ENCODE data around the gene CEBPZ.
"Not testable (repeated sequence)": the region's sequence is repeated elsewhere in the genome, so short reads cannot be mapped to it uniquely, and the experiment has no call there.

The CEBPZ gene, protein sequence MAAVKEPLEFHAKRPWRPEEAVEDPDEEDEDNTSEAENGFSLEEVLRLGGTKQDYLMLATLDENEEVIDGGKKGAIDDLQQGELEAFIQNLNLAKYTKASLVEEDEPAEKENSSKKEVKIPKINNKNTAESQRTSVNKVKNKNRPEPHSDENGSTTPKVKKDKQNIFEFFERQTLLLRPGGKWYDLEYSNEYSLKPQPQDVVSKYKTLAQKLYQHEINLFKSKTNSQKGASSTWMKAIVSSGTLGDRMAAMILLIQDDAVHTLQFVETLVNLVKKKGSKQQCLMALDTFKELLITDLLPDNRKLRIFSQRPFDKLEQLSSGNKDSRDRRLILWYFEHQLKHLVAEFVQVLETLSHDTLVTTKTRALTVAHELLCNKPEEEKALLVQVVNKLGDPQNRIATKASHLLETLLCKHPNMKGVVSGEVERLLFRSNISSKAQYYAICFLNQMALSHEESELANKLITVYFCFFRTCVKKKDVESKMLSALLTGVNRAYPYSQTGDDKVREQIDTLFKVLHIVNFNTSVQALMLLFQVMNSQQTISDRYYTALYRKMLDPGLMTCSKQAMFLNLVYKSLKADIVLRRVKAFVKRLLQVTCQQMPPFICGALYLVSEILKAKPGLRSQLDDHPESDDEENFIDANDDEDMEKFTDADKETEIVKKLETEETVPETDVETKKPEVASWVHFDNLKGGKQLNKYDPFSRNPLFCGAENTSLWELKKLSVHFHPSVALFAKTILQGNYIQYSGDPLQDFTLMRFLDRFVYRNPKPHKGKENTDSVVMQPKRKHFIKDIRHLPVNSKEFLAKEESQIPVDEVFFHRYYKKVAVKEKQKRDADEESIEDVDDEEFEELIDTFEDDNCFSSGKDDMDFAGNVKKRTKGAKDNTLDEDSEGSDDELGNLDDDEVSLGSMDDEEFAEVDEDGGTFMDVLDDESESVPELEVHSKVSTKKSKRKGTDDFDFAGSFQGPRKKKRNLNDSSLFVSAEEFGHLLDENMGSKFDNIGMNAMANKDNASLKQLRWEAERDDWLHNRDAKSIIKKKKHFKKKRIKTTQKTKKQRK

DNA sequence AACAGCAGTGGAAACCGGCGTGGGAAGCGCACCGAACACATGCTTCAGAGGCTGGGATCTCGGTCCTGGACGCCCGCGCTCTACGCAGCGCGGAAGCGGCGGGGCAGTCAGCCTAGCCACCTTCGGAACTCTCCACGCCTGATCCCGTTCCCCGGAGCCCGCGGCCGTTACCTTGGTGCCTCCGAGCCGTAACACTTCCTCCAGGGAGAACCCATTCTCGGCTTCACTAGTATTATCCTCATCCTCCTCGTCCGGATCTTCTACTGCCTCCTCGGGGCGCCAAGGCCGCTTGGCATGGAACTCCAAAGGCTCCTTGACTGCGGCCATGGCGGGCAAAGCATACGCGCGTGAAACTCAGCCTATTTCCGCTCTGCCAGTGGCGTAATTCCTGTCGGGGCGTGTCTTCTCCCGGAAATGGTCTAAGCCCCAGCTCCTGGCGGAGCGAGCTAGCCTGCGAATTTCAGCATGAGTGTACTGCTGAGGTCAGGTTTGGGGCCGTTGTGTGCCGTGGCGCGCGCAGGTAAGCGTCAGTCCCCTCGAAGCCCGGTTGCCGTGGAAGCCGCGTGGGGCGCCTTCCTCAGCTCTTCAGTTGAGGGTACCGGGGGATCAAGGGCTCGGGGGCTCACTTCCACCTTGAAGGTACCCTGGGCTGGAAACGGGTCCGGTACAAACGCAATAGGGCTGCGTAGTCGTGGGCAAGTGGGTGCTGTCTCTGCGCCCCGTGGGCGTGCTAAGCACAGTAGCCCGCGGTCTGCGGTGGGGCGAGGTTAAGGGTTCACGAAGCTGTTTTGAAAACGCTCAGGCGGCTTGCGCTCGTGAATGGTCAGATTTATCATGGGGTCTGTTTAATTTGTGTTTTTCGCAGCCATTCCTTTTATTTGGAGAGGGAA, at the start of gene CEBPZ, which contains the start of gene NDUFAF7:
TSS of gene CEBPZ (minus strand) at position 356 of the 890 bp plus-strand sequence. CDS start at position 327, 29 bp downstream.
TSS of gene NDUFAF7 (plus strand) at position 418 of the 890 bp plus-strand sequence. CDS start at position 466, 48 bp downstream.
- peak; percentile 87 for DNase-seq (ENCODE audit: low read depth)

DNA sequence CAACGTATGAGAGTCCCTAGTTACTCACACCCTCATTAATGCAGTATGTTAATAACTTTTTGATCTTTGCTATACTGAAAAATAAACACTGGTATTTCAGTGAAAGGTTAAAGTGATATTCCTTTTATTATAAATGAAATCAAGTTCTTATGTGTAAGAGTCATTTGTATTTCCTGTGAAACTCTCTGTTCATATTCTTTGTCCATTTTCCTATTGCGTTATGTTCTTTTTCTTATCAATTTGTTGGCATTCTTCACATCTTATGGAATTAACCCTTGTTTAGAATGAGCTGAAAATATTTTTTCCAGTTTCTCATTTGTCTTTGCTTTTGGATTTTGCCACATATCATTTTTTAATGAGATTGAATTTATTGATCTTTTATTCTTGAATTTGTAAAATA, 44.9 kb upstream of the CEBPZ start:
- no peak for DNase-seq (ENCODE audit: low read depth)

DNA sequence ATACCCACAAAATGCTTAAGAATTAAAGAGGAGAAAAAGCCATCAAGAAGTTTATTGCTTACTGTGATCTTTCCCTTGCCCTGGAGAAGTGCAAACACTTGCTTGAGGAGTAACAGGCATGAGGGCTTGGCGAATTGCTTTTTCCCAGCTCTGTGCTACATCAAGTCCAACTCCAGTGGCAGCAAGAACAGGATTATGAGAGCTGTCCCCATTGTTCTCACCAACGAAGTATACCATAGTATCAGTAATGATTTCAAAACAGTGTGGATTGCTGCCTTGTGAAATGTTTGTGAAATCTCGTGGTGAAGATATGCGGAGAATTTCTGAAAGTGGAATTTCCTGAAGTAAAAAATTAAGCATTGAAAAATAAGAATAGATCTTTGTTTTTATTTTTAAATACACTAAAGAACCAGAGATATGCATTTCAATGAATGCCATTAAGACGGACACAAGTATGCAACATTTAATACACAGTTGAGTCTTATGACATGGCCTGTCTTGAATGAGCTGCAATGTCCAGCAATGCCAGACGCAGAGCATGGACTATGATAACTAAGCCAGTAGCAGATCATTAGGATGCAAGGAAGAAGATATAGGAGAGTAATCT, 43.1 kb upstream of the CEBPZ start:
- peak; percentile 48 for DNase-seq (ENCODE audit: low read depth)

DNA sequence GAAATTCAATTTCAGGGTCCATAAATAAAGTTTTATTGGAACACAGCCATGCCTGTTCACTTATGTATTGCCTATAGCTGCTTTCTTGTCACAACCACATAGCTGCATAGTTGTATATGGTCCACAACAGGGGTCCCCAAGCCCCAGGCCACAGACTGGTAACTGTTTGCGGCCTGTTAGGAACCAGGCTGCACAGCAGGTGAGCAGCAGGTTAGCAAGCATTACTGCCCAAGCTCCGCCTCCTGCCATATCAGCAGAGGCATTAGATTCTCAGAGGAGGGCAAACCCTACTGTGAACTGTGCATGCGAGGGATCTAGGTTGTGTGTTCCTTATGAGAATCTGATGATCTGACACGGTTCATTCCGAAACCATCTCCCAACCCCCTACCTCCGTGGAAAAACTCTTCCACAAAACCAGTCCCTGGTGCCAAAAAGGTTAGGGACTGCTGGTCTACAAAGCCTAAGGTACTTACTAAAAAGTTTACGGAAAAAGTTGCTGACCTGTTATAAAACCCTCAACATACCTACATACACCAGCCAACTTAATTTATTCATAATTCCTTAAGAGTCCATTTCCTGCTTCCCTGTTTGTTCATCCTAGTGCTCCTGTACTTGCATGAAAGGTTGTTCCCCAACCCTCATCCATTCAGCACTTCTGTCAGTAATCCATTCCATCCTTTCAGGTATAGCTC, 40.1 kb upstream of the CEBPZ start:
- DNase-seq (ENCODE audit: low read depth): no peak

GRCh38 chr2:37268111-37268510, 36.7 kb upstream of the CEBPZ start:
- DNase-seq (ENCODE audit: low read depth): no peak

DNA sequence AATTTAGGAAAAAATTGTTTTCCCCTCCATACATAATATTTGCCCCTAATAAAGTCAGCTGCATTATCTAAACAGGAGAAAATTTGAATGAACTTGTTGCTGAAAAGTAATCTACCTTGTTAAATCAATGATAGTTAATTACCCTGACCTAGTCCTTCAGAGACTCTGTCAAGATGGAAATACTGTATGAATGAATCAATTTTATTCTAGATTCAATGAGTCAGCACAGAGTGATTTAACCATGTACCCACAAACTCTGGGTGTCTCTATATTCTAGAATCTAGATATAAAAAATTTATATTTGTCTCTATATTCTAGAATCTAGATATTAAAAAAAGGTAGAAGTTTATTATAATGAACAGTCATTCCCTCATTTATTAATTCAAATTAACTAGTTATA, 36.3 kb upstream of the CEBPZ start:
- no peak for DNase-seq (ENCODE audit: low read depth)

- no peak for DNase-seq (ENCODE audit: low read depth)
Observed at GRCh38 chr2:37263839-37264238, 32.4 kb upstream of the CEBPZ start.

- no peak for DNase-seq (ENCODE audit: low read depth)
Observed at GRCh38 chr2:37262522-37262921, 31.1 kb upstream of the CEBPZ start.

GRCh38 chr2:37250869-37251740, 19.7 kb upstream of the CEBPZ start:
- DNase-seq (ENCODE audit: low read depth): no peak

DNA sequence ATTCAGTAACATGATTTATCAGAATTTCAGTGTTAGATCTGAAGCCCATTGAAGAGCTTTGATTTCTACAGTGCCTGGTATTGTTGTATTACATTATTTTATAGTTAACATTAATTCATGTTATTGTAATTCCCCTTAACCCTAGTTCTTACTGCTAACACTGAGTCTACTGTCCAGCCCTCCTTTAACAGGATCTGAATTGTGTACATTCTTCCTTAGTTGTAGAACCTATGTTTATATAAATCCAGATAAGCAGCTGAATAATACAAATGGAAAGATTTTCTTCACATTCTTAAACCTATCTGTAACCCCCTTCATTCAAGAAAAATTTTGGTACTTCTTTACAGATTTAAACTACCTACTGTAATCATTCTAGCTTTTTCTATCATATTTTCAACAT, 14.8 kb upstream of the CEBPZ start:
- DNase-seq (ENCODE audit: low read depth): no peak

DNA sequence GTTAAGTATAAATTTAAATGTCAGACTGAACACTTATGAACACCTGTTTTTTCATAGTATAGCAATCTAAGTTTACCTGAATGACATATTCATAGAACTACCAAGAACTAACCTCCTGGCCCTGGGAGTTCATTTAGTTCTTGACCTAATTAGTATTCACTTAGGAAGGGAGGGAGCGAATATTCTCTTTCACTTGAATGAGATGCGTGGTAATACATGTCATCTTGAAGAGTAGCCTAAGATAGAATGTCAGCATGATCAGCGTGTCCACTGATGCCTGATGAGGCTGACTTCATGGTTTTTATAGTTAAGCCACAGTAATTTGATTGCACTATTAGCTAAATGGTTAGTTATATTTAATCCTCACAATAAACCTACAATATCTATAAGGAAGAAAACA, 13.4 kb upstream of the CEBPZ start:
- DNase-seq (ENCODE audit: low read depth): no peak

- no peak for DNase-seq (ENCODE audit: low read depth)
Observed at GRCh38 chr2:37244017-37244416, 12.6 kb upstream of the CEBPZ start.

- DNase-seq (ENCODE audit: low read depth): no peak
Observed at GRCh38 chr2:37243435-37243834, 12.0 kb upstream of the CEBPZ start.

DNA sequence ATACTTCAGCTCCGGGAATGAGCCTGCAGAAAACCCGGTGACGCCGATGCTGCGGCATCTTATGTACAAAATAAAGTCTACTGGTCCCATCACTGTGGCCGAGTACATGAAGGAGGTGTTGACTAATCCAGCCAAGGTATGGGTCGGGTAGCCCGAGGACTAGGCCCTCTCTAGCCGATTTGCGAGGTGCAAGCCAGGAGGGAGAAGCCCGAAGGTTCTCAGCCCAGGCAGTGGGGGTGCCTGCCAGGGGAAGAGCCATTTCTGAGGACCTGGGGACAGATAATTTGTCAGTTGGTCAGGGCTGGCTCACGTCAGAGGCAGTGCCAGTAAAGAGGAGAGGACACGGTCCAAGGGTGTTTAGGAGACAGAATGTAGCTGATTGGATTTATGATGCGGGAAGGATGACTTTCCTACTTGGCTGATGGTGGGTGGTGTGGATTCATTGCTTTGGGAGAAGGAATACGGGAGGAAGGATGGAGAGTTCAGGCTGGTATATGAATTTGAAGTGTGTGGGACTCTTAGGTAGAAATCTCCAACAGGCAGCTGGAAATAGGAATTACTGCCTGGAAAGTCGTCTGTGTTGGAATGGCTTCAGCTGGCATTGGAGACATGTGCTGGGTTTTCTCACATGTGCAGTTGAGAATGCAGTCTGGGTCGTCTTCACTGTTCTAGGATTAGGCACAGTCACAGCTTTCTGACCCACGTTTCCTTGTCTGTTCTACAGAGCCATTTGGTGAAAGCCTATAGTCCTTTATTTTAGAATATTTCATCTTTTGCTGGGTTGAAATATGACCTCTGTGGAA, 936 bp upstream of the CEBPZ start:
- DNase-seq (ENCODE audit: low read depth): peak; percentile 1

DNA sequence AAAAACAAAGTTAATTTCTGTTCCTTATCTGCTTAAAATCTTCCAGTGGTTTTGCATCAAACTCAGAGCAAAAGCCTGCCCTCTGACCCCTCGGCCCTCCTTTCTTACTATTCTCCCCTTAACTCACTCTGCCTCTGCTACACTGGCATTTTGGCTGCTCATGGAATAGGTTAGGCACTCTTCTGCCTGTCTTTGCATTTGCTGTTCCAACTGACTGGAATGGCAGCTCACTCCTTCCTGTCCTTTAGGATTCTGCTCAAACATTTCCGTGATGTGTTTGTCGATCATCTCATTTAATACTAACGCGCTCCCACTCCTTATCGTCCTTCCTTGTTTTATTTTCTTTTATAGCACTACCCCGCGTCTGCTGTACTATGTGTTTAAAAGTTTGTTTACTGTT, 815 bp downstream of the CEBPZ start:
- DNase-seq (ENCODE audit: low read depth): no peak

DNA sequence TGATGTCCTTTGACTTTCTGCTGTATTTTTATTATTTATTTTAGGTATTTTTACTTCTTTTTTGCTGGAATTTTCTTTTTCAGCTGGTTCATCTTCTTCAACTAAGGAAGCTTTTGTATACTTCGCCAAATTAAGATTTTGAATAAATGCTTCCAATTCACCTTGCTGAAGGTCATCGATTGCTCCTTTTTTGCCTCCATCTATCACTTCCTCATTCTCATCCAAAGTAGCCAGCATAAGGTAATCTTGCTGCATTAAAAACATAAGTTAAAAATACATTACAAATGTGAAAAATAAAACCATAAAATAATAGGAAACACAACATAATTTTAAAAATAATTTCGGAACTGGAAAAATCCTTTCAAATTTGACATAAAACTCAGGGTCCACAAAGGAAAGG, 2.6 kb downstream of the CEBPZ start:
- DNase-seq (ENCODE audit: low read depth): no peak

GRCh38 chr2:37226863-37227262, 4.5 kb downstream of the CEBPZ start:
- DNase-seq (ENCODE audit: low read depth): no peak

DNA sequence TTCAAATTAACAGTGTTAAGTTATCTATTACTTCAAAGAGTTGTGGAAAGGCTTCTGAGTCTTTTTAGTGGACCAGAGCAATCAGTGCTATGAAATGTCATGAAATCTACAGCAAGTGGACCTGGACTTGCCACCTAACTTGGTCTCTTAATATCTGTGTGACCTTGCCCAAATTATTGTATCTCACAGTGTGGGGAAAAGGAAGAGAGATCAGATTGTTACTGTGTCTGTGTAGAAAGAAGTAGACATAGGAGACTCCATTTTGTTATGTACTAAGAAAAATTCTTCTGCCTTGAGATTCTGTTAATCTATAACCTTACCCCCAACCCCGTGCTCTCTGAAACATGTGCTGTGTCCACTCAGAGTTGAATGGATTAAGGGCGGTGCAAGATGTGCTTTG, 6.3 kb downstream of the CEBPZ start:
- not testable (repeated sequence) for DNase-seq (ENCODE audit: low read depth)

- no peak for DNase-seq (ENCODE audit: low read depth)
Observed at GRCh38 chr2:37224063-37224462, 7.3 kb downstream of the CEBPZ start.
